ENCODE results near the gene KCNC3.

Gene KCNC3

DNA sequence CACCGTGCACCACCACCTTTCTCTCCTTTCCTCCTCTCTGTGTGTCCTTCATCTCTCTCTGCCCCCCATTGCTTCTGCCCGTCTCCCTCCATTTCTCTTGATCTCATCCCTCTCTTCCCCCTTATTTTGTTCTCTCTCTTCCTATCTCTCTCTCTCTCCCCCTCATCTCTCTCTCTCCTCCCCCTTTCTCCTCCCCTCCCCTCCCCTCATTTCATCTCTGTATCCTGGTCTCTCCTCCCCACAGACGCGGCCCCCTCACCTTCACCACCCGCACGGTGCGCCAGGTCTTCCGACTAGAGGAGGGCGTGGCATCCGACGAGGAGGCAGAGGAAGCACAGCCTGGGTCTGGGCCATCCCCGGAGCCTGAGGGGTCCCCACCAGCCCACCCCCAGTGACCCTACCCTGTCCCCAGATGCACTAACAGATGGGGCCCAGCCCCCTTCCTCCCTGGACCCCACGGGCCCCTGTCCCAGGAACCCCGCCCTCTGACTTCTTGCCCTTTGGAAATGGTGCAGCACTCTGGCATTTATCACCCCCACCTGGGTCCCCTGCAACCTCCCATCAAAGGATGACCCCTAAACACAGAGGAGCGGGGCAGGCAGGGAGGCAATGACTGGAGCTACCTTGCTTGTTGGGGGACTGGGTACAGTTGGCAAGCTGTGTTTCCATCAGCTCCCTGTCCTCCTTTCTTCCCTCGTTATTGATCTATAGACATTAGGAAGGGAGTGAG lies 19.6 kb downstream of the KCNC3 start:
- no peak for DNase-seq

DNA sequence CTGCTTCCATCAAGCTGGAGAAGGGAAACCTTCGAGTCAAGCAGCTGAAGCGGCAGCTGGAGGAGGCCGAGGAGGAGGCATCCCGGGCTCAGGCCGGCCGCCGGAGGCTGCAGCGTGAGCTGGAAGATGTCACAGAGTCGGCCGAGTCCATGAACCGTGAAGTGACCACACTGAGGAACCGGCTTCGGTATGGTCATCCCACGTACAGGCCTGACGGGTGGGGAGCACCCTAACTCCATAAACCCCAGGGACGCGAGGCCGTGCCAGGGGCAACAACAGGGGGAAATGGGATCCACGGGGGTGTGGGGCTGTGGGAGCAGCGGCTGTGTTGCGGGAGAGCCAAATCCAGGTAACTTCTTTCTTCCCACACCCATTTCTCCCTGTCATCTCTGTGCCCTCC lies 20.2 kb downstream of the KCNC3 start:
- DNase-seq, result no peak

DNA sequence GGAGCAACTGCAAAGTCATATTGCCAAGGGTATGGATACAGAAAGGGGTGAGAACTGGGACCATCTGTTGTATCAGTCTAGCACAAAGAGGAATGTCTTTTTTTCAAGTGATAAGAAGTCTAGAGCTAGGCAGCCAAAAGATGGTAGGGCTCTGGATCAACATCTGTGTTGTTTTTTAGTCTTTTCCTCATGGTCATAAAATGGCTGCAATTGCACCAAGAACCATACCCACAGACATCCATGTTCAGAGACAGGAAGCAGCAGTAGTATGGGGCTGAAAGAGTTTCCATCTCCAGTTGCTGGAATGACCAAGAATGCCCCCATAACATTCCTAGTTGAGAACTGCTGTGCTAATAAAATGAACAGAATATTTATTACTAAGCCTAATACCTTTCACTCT lies 25.6 kb downstream of the KCNC3 start:
- DNase-seq, result no peak

DNA sequence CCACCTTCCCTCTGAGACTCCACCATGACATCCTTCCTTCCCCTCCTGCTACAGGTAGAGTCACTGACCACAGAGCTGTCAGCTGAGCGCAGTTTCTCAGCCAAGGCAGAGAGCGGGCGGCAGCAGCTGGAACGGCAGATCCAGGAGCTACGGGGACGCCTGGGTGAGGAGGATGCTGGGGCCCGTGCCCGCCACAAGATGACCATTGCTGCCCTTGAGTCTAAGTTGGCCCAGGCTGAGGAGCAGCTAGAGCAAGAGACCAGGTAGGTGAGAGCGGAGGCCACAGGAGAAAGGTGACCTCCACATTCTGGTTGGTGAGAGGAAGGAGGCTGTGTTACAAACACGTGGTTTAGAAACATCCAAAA lies 27.6 kb downstream of the KCNC3 start:
- no peak for DNase-seq

DNA sequence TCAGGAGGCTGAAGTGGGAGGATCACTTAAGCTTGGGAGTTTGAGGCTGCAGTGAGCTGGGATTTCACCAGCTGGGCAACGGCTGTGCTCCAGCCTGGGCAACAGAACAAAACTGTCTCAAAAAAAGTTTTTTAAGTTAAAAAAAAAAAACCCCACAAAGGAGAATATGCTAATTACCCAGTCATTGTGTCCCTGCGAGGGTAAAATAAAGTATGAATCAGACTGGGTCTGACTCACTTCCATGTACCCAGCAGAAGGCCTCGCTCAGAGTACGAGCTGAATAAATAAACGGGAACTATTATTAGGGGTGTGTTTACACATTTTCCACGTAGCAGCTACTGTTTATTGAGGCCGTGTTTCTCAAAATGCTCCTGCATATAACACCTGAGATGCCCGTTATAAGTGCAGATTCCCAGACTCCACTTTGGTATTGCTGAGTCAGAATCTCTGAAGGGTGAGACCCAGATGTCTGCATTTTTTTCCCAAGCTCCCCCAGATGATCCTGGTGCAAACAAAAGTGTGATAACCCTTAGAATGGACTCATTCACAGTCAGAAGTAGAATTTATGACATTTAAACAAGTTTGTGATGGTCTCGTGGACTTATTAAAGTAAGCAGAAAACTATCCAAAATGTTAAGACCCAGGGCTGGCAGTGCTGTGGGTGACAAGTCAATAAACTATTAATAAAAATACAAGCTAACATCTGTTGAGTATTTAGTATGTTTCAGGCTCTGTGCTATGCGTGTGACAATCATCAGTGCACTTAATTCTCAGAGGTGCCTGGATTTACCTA lies 28.2 kb downstream of the KCNC3 start:
- DNase-seq, result no peak

- no peak for DNase-seq
Observed at GRCh38 chr19:50300051-50300450, 29.1 kb downstream of the KCNC3 start.

DNA sequence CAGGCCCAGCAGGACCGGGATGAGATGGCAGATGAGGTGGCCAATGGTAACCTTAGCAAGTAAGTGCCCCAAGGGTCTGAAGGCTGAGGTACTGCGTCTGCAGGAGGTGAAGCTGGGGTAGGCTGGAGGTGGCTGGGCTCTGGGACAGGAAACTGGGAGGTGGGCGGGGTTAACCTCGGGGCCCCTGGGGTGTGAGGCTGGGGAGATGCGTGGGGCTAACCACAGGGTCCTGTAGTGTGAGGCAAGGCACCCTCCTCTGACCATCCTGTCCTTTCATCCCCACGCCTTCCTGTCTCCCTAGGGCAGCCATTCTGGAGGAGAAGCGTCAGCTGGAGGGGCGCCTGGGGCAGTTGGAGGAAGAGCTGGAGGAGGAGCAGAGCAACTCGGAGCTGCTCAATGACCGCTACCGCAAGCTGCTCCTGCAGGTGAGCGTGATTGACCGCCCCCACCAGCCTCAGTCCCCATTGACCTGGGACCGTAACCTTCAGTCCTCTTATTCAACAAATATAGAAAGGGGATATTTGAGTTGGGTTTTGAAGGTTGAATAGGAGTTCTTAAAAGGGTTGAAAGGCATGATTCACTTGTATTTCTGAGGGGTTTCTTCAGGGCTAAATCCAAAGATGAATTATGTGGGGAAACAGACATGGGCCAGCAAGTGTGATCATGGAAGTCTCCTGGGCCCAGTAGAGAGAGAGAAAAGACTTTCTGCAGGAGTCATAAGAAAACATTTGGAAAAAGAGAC lies 35.7 kb downstream of the KCNC3 start:
- DNase-seq, result no peak

DNA sequence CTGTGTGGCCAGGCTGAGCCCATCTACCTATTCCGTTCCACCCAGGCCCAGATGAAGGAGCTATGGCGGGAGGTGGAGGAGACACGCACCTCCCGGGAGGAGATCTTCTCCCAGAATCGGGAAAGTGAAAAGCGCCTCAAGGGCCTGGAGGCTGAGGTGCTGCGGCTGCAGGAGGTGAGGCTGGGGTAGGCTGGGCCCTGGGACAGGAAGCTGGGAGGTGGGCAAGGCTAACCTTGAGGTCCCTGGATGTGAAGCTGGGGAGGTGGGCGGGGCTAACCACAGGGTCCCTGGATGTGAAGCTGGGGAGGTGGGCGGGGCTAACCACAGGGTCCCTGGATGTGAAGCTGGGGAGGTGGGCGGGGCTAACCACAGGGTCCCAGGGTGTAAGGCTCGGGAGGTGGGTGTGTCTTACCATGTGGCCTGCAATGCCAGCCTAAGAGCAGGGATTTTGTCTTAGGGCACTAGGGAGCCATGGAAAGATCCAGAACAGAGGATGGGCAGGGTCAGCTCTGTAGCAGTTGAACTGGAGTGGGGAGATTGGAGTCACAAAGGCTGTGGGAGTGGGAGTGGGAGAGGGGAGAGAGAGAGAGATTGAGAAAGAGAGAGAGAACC lies 36.9 kb downstream of the KCNC3 start:
- DNase-seq, result no peak

GRCh38 chr19:50290775-50291174 lies 38.4 kb downstream of the KCNC3 start:
- DNase-seq, result no peak

GRCh38 chr19:50290011-50290410 lies 39.2 kb downstream of the KCNC3 start:
- DNase-seq, result no peak

DNA sequence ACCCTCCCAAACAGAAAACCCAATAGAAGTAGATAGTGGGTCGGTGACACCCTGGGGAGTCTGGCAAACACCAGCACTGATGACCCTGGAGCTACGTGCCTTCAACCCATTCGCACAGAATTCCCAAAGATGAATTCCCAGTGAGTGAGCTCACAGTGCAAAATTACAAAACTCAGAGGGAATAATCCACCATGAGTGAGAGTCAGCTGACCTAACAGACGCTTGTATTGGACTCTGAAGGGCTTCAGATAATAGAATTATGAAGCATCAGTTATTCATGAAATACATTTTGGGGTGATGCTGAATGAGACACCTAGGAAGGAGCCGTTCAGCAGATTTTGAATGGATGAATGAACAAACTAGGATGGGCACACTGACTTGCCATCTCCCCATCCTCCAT lies 40.2 kb downstream of the KCNC3 start:
- DNase-seq, result no peak

- DNase-seq, result no peak
Observed at GRCh38 chr19:50287331-50287730, 41.8 kb downstream of the KCNC3 start.

DNA sequence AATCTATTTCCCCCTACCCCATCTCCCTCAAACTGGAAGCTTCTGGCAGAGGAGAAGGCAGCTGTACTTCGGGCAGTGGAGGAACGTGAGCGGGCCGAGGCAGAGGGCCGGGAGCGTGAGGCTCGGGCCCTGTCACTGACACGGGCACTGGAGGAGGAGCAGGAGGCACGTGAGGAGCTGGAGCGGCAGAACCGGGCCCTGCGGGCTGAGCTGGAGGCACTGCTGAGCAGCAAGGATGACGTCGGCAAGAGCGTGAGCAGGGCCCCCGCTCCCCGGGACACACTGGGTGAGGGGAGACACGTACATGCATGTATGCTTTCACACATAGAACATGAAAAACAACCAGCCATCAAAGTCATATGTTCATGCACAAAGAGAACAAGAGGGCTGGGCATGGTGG lies 42.7 kb downstream of the KCNC3 start:
- no peak for DNase-seq

- no peak for DNase-seq
Observed at GRCh38 chr19:50285833-50286232, 43.3 kb downstream of the KCNC3 start.

- no peak for DNase-seq
Observed at GRCh38 chr19:50281491-50281890, 47.7 kb downstream of the KCNC3 start.

- DNase-seq, result no peak
Observed at GRCh38 chr19:50280983-50281382, 48.2 kb downstream of the KCNC3 start.

- DNase-seq, result no peak
Observed at GRCh38 chr19:50280074-50280473, 49.1 kb downstream of the KCNC3 start.

DNA sequence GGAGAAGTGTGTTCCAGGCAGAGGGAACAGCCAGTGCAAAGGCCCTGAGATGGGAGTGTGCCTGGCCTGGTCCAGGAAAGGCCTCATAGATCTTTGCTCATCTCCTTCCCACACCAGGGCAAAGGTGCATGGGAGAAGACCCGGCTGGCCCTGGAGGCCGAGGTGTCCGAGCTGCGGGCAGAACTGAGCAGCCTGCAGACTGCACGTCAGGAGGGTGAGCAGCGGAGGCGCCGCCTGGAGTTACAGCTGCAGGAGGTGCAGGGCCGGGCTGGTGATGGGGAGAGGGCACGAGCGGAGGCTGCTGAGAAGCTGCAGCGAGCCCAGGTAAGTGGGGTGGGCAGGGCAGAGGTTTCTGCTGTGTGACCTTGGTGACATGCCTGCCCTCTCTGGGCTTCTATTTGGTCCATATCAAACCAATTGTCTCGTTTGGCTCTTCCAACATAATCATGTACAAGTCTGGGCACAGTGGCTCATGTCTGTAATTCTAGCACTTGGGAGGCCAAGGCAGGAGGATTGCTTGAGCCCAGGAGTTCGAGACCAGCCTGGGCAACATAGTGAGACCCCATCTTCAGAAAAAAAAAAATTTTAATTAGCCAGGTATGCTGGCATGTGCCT lies 51.1 kb downstream of the KCNC3 start:
- DNase-seq, result no peak

- DNase-seq, result no peak
Observed at GRCh38 chr19:50276370-50277063, 52.7 kb downstream of the KCNC3 start.

DNA sequence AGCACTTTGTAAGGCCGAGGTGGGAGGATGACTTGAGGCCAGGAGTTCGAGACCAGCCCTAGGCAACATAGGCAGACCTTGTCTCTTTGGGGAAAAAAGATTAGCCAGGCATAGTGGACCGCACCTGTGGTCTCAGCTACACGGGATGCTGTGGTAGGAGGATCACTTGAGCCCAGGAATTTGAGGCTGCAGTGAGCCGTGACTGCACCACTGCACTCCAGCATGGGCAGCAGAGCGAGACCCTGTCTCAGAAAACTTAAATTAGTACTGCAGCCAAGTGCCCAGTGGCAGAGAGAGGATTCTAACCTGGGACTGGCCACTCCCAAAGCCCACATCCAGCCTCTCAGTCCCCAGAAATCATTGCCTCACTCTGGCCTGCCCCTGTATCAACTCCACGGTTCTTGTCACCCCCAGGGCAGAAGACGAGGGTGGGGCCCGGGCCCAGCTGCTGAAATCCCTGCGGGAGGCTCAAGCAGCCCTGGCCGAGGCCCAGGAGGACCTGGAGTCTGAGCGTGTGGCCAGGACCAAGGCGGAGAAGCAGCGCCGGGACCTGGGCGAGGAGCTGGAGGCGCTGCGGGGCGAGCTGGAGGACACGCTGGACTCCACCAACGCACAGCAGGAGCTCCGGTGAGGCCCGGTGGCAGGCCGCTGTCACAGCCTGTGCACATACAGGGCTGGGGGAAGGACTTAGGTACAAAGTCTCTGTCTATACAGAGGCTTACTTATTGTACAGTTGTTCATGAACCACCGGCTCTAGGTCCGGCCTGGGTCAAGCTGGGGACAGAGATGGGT lies 53.4 kb downstream of the KCNC3 start:
- no peak for DNase-seq

GRCh38 chr19:50273821-50274220 lies 55.4 kb downstream of the KCNC3 start:
- DNase-seq, result no peak

Measured in islet precursor cell (in vitro differentiated cells).